NB4 (cell line): Measurements from ENCODE around the gene PITPNB.

ENCODE experiments used
- CTCF ChIP-seq: IDR thresholded peaks from one replicate; pipeline ENCODE4 v1.5.1; 2012; ENCODE audit warnings: low read depth, low read length
- POLR2A ChIP-seq: IDR thresholded peaks from 2 replicates; pipeline ENCODE4 v1.6.1; 2011; ENCODE audit warnings: mild to moderate bottlenecking; ENCODE audit not compliant: insufficient read length; ENCODE audit errors: extremely low read depth
- TF ChIP-seq, protein P1 (sequence below): IDR thresholded peaks from 2 replicates; pipeline ENCODE4 v1.6.1; 2011; ENCODE audit warnings: low read depth, low read length

- no peak for TF ChIP-seq CTCF
- no peak for TF ChIP-seq POLR2A
- TF ChIP-seq, protein P1, sequence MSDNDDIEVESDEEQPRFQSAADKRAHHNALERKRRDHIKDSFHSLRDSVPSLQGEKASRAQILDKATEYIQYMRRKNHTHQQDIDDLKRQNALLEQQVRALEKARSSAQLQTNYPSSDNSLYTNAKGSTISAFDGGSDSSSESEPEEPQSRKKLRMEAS = no peak
Measured at GRCh38 chr22:27961680-27962079, 42.6 kb upstream of the PITPNB start.
